T-cell (primary cell): Measurements from ENCODE around the gene LRRC55. TPM values are rescaled to one million over a fixed set of nuclear protein-coding genes. Genes with fewer than 3 reads are reported as not detected.

ENCODE experiments used
- ATAC-seq, 4 experiments: fragments of 200-7000 bp in 3 of 4; fragments of 150-1000 bp in 1 of 4; cut with Tn5 transposase; replicated peaks in 1 of 4; 1 replicate in 3 of 4; 2 replicates in 1 of 4; pipeline ENCODE4 v1.10.0; 2021; ENCODE audit warnings: moderate library complexity in 3 of 4, mild to moderate bottlenecking in 2 of 4, moderate number of reproducible peaks in 1 of 4
- CTCF ChIA-PET, 2 donors: fragments of 300-600 bp; sonication (Branson Sonifier 250); formaldehyde crosslinking; loops; one replicate each; lab custom pipeline; 2022; ENCODE audit warnings: antibody characterized with exemption in 2 of 2; lab: Charles Lee
- POLR2A ChIA-PET, 2 donors: fragments of 300-600 bp; sonication (Branson Sonifier 250); formaldehyde crosslinking; loops; one replicate each; lab custom pipeline; 2022; ENCODE audit warnings: antibody characterized with exemption in 2 of 2; lab: Charles Lee
- DNase-seq, 35 experiments: peaks; one replicate each; pipeline versions ENCODE4 v3.0.0 to v3.0.0-alpha.2; 2013 to 2023
- H3K27ac ChIP-seq: one replicate; pipeline ENCODE4 v1.5.1; 2013; ENCODE audit warnings: low read length
- H3K27me3 ChIP-seq, 2 experiments: replicated peaks in 1 of 2; 1 replicate in 1 of 2; 2 replicates in 1 of 2; pipeline versions ENCODE4 v1.6.1 to v1.7.0; 2013; ENCODE audit warnings: low read length in 1 of 2, mixed read lengths in 1 of 2; ENCODE audit not compliant: control insufficient read depth in 2 of 2, insufficient read depth in 2 of 2; ENCODE audit errors: extremely low read depth in 1 of 2
- H3K36me3 ChIP-seq, 2 donors: 1 replicate in 1 of 2; 2 replicates in 1 of 2; pipeline versions ENCODE4 v1.6.1 to v1.7.0; 2013; ENCODE audit warnings: low read length in 1 of 2; ENCODE audit not compliant: control insufficient read depth in 2 of 2, insufficient read depth in 1 of 2; ENCODE audit errors: extremely low read depth in 1 of 2
- H3K4me1 ChIP-seq, 2 experiments: 1 replicate in 1 of 2; 2 replicates in 1 of 2; pipeline versions ENCODE4 v1.6.1 to v1.7.0; 2013; ENCODE audit warnings: low read length in 2 of 2, mixed read lengths in 1 of 2; ENCODE audit not compliant: insufficient read depth in 2 of 2, control insufficient read depth in 1 of 2; ENCODE audit errors: extremely low read depth in 1 of 2
- H3K4me3 ChIP-seq, 2 donors: 1 replicate in 1 of 2; 2 replicates in 1 of 2; pipeline versions ENCODE4 v1.5.1 to v1.7.0; 2013; ENCODE audit warnings: mild to moderate bottlenecking in 2 of 2, low read length in 1 of 2, moderate library complexity in 1 of 2; ENCODE audit not compliant: control insufficient read depth in 1 of 2; ENCODE audit errors: extremely low read depth in 1 of 2
- H3K9me3 ChIP-seq: 2 replicates; pipeline ENCODE4 v1.7.0; 2013
- H3K27ac Mint-ChIP-seq, 2 donors: one replicate each; pipeline ENCODE4 v1.8.0; 2020 to 2021; ENCODE audit warnings: mild to moderate bottlenecking in 2 of 2, mixed read lengths in 2 of 2
- H3K27me3 Mint-ChIP-seq, 2 donors: one replicate each; pipeline ENCODE4 v1.8.0; 2021 to 2022; ENCODE audit warnings: mixed read lengths in 2 of 2
- H3K36me3 Mint-ChIP-seq: one replicate; pipeline ENCODE4 v1.8.0; 2021; ENCODE audit warnings: mixed read lengths
- H3K4me1 Mint-ChIP-seq, 3 donors: one replicate each; pipeline ENCODE4 v1.8.0; 2020 to 2022; ENCODE audit warnings: mixed read lengths in 3 of 3, mild to moderate bottlenecking in 1 of 3
- H3K4me3 Mint-ChIP-seq, 3 donors: one replicate each; pipeline ENCODE4 v1.8.0; 2020 to 2022; ENCODE audit warnings: mild to moderate bottlenecking in 3 of 3, mixed read lengths in 3 of 3, moderate library complexity in 3 of 3
- H3K9me3 Mint-ChIP-seq, 3 donors: one replicate each; pipeline ENCODE4 v1.8.0; 2020 to 2022; ENCODE audit warnings: mixed read lengths in 3 of 3
- WGBS: methylation state at CpG from one replicate; pipeline ENCODE4 v1.1.5; 2013; ENCODE audit warnings: missing lambda C conversion rate; ENCODE audit not compliant: insufficient coverage; 5-methylcytosine and 5-hydroxymethylcytosine counted together
- total RNA-seq, 35 experiments: library from RNA in 6 of 35; stranded (reverse) in 6 of 35; fragments of 120-200 nt in 1 of 35; gene quantifications; one replicate each; pipeline versions ENCODE4 v1.2.1 to v1.2.4 and lab custom pipeline; 2013 to 2026

Gene LRRC55
- total RNA-seq, 5 donors from 2014 or later (not counting 1 experiment from before 2014, with no cell fraction given), result not detected

GRCh38 chr11:57222239-57222638 lies 40.5 kb downstream of the LRRC55 start:
- H3K27me3 Mint-ChIP-seq, result peaks cover 8 to 15% of the 10 kb centered on the region in 2 donors
- 0% methylated on average over 1 of the region's 1 CpG for WGBS
- no peaks in the 10 kb centered on the region for H3K4me1 Mint-ChIP-seq
- H3K27me3 ChIP-seq, result peaks cover 0 to 6% of the 10 kb centered on the region in 2 experiments
- H3K4me1 ChIP-seq, result no peaks in the 10 kb centered on the region
- H3K9me3 ChIP-seq, result no peaks in the 10 kb centered on the region
- H3K27ac ChIP-seq, result no peak overlapping the region
- H3K36me3 Mint-ChIP-seq, result no peaks in the 10 kb centered on the region
- no peaks in the 10 kb centered on the region for H3K36me3 ChIP-seq
- H3K27ac Mint-ChIP-seq, result no peak overlapping the region
- no peak overlapping the region for H3K4me3 Mint-ChIP-seq
- POLR2A ChIA-PET, result no interaction called here
- no peaks in the 10 kb centered on the region for H3K9me3 Mint-ChIP-seq
- no peak for ATAC-seq
- CTCF ChIA-PET, result interaction anchor here in 1 of 2 donors (0.6 kb wide), 1 partner anchor 27 kb away, joined by 6 read pairs; no protein-coding TSS in a partner anchor
- no peak overlapping the region for H3K4me3 ChIP-seq
- no peak for DNase-seq

GRCh38 chr11:57223601-57224000 lies 41.8 kb downstream of the LRRC55 start:
- H3K4me3 ChIP-seq, result no peak overlapping the region
- no peaks in the 10 kb centered on the region for H3K36me3 Mint-ChIP-seq
- no peak overlapping the region for H3K27ac ChIP-seq
- H3K4me1 Mint-ChIP-seq, result no peaks in the 10 kb centered on the region
- H3K27me3 Mint-ChIP-seq, result peaks cover 4 to 10% of the 10 kb centered on the region in 2 donors
- ATAC-seq (no peak), DNase-seq (no peak)
- 51% methylated on average over 2 of the region's 3 CpGs for WGBS
- H3K27me3 ChIP-seq, result peaks cover 0 to 4% of the 10 kb centered on the region in 2 experiments
- no peaks in the 10 kb centered on the region for H3K9me3 Mint-ChIP-seq
- no peaks in the 10 kb centered on the region for H3K36me3 ChIP-seq
- H3K4me3 Mint-ChIP-seq, result no peak overlapping the region
- no peaks in the 10 kb centered on the region for H3K9me3 ChIP-seq
- CTCF ChIA-PET, result no interaction called here
- POLR2A ChIA-PET, result no interaction called here
- H3K27ac Mint-ChIP-seq, result no peak overlapping the region
- no peaks in the 10 kb centered on the region for H3K4me1 ChIP-seq

- H3K4me3 Mint-ChIP-seq, result no peak overlapping the region
- ChIA-PET CTCF (no interaction called here), POLR2A (no interaction called here)
- no peaks in the 10 kb centered on the region for H3K9me3 ChIP-seq
- H3K27me3 Mint-ChIP-seq, result peaks cover 5 to 8% of the 10 kb centered on the region in 2 donors
- no peaks in the 10 kb centered on the region for H3K36me3 ChIP-seq
- 80% methylated on average over 1 of the region's 2 CpGs for WGBS
- DNase-seq (no peak), ATAC-seq (no peak)
- no peak overlapping the region for H3K27ac Mint-ChIP-seq
- H3K27me3 ChIP-seq, result peaks cover 0 to 6% of the 10 kb centered on the region in 2 experiments
- H3K4me1 ChIP-seq, result no peaks in the 10 kb centered on the region
- H3K4me3 ChIP-seq, result no peak overlapping the region
- no peak overlapping the region for H3K27ac ChIP-seq
- no peaks in the 10 kb centered on the region for H3K9me3 Mint-ChIP-seq
- H3K4me1 Mint-ChIP-seq, result no peaks in the 10 kb centered on the region
- H3K36me3 Mint-ChIP-seq, result no peaks in the 10 kb centered on the region
These were observed 42.4 kb downstream of the LRRC55 start for GRCh38 chr11:57224128-57224527.

- Mint-ChIP-seq H3K4me3 (no peak overlapping the region), H3K36me3 (no peaks in the 10 kb centered on the region), H3K4me1 (no peaks in the 10 kb centered on the region), H3K27ac (no peak overlapping the region), H3K9me3 (no peaks in the 10 kb centered on the region), H3K27me3 (peaks cover 7% of the 10 kb centered on the region in 2 donors)
- no peak for ATAC-seq
- Histone ChIP-seq H3K27ac (no peak overlapping the region), H3K9me3 (no peaks in the 10 kb centered on the region), H3K4me3 (no peak overlapping the region), H3K4me1 (no peaks in the 10 kb centered on the region), H3K36me3 (no peaks in the 10 kb centered on the region), H3K27me3 (peaks cover 0 to 2% of the 10 kb centered on the region in 2 experiments)
- no peak for DNase-seq
- POLR2A ChIA-PET, result no interaction called here
- CTCF ChIA-PET, result no interaction called here
These were observed 42.8 kb downstream of the LRRC55 start for GRCh38 chr11:57224537-57224936.

- peaks cover 0 to 13% (median 0%) of the 10 kb centered on the region in 3 donors for H3K4me1 Mint-ChIP-seq
- Histone ChIP-seq H3K36me3 (no peaks in the 10 kb centered on the region), H3K4me1 (no peaks in the 10 kb centered on the region), H3K9me3 (no peaks in the 10 kb centered on the region), H3K4me3 (no peak overlapping the region), H3K27ac (no peak overlapping the region), H3K27me3 (peaks cover 6 to 16% of the 10 kb centered on the region in 2 experiments)
- H3K9me3 Mint-ChIP-seq, result no peaks in the 10 kb centered on the region
- no peak for DNase-seq
- H3K36me3 Mint-ChIP-seq, result no peaks in the 10 kb centered on the region
- POLR2A ChIA-PET, result no interaction called here
- no peak overlapping the region for H3K27ac Mint-ChIP-seq
- no peak overlapping the region for H3K4me3 Mint-ChIP-seq
- CTCF ChIA-PET, result no interaction called here
- ATAC-seq, result no peak
- peaks cover 33 to 40% of the 10 kb centered on the region in 2 donors for H3K27me3 Mint-ChIP-seq
- 39% methylated on average over 2 of the region's 3 CpGs for WGBS
These were observed 46.8 kb downstream of the LRRC55 start for GRCh38 chr11:57228600-57228999.

- H3K27ac ChIP-seq, result no peak overlapping the region
- H3K9me3 ChIP-seq, result no peaks in the 10 kb centered on the region
- Mint-ChIP-seq H3K4me3 (no peak overlapping the region), H3K27ac (no peak overlapping the region), H3K27me3 (peaks cover 48 to 56% of the 10 kb centered on the region in 2 donors), H3K36me3 (no peaks in the 10 kb centered on the region), H3K4me1 (peaks cover 0 to 13% (median 0%) of the 10 kb centered on the region in 3 donors), H3K9me3 (no peaks in the 10 kb centered on the region)
- no peak for ATAC-seq
- ChIA-PET POLR2A (interaction anchor here in 1 of 2 donors (0.6 kb wide), 1 partner anchor 1126 kb away, joined by 4 read pairs; no protein-coding TSS in a partner anchor), CTCF (no interaction called here)
- no peaks in the 10 kb centered on the region for H3K36me3 ChIP-seq
- H3K4me1 ChIP-seq, result no peaks in the 10 kb centered on the region
- WGBS, result 42% methylated on average over 4 of the region's 5 CpGs
- DNase-seq, result no peak
- no peak overlapping the region for H3K4me3 ChIP-seq
- peaks cover 8 to 33% of the 10 kb centered on the region in 2 experiments for H3K27me3 ChIP-seq
These were observed 48.6 kb downstream of the LRRC55 start for GRCh38 chr11:57230316-57230715.
